Measurements from ENCODE around the gene CKB.
"Not testable (repeated sequence)": the region's sequence is repeated elsewhere in the genome, so short reads cannot be mapped to it uniquely, and the experiment has no call there.

The CKB gene

DNA sequence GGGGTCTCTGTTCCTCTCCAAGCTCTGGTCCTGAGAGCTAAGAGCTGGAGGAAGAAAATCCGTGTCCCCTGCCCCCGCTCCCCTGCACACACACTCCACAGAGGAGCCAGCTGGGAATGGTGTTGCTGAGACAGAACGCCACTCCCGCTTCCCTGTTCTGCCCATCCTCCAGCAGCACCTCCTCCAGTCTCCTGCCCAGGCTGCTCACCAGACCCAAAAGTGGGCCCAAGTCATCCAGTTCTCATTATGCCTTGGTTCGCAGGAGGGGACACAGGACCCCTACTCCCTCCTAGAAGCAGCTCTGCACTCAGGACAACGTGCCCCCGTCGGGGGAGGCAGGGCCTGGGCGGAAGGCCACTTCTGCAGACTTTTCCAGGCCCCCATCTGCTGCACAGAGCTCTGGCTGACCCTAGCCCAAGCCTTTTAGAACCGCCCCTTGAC is 5.5 kb upstream of the CKB start:
- no peak for DNase-seq (ENCODE audit: low read depth in 3 of 3, low spot score in 1 of 3)

DNA sequence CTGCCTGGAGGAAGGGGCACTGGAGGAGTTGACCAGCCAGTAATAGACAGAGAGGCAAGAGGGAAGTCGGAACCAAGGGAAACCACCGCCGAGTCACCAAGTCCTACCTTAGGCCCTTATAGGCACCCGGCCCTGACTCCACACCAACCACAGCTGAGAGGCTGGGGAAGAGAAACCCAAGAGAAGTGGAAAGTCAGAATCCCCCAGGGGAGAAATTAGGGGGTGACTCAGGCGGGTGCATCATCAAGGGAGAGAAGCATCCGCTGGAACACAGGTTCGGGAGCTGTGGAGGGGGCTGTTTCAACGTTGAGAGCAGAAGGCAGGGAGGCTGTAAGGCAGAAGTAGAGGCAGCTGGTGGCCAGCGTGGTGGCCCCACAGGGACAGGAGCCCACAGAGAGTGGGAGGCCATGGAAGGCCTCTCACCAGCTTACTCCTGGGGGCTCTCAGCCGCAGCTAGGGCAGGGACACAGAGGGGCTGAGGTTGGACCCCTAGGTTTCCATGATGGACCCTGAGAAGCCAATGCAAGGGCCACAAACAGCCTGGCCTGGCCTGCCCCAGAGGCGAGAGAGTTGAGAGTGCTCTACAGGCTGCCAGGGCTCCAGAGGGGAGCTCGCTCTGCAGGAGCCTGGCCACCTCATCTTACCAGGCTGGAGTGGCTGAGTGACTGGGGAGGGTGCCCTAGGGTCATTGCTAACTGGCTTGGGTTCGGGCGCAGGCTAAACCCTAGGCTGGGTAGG is 4.9 kb upstream of the CKB start:
- no peak for DNase-seq (ENCODE audit: low read depth in 3 of 3, low spot score in 1 of 3)

DNA sequence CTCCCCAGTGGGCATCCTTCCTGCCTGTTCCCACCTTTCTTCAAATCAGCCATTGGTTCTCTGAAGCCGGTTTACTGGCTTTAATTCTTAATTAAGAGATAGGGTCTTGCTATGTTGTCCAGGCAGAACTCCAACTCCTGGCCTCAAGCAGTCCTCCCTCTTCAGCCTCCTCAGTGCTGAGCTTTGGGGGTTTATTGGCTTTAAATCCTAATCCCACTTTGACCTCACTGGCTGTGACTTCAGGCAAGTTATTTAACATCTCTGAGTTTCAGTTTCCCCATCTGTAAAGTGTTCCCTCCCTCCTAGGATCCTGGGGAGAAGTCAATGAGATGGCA is 4.3 kb upstream of the CKB start:
- DNase-seq (ENCODE audit: low read depth in 3 of 3, low spot score in 1 of 3): no peak

DNA sequence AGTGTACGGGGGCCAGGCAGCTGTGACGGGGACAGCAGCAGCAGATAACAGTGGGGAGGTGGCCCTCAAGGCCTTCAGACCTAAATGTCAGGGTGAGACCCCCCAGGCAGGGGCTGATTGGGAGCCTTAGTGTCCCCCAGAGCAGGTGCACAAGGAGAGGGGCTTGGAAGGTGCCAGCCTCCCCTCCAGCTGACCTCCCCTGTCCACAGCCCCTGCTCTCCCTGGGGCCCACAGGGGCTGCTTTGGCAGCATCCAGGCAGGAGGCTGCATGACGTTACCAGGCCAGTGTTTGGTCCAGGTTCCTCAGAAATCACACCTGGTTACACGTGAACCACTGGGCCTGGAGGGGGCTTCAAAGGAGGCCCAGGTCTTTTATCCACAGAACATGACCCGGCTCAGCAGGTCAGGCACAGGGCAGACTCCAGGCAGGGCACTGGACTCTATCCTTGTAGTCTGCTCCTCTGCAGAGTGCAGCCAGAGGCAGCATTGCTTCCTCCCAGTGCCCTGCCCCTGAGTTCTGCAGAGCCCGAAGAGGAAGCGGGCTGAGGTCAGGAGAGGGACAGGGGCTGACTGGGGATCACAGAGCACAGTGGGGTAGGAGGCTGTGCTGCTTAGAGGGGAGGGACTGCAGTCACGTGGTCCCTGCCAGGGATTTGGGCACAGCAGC is 3.8 kb upstream of the CKB start:
- DNase-seq (ENCODE audit: low read depth in 3 of 3, low spot score in 1 of 3): no peak

DNA sequence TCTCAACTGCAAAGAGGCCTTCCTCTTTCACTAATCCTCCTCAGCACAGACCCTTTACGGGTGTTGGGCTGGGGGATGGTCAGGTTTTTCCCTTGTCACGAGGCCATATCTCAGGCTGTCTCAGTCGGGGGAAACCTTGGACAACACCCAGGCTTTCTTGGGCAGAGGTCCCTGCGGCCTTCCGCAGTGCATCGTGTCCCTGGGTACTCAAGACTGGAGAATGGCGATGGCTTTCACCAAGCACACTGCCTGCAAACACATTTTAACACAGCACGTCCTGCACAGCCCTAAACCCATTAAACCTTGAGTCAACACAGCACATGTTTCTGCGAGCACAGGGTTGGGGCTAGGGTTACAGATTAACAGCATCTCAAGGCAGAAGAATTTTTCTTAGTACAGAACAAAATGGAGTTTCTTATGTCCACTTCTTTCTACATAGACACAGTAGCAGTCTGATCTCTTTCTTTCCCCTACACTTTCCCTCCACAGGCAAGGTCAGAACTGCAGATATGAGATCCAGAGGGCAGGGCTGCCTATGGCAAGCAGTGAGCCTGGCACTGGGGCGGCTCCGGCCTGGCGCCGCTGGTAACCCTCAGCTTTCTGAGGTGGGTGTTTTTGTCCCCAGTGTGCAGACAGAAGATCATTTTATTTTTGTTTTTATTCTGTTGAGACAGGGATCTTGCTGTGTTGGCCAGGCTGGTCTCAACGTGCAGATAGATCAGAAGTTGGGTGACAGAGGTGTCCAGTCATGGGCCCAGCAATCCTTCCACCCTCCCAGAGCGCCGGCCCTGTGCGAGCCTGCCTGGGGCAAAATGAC is 3.0 kb upstream of the CKB start:
- DNase-seq (ENCODE audit: low read depth in 3 of 3, low spot score in 1 of 3): not testable (repeated sequence)

DNA sequence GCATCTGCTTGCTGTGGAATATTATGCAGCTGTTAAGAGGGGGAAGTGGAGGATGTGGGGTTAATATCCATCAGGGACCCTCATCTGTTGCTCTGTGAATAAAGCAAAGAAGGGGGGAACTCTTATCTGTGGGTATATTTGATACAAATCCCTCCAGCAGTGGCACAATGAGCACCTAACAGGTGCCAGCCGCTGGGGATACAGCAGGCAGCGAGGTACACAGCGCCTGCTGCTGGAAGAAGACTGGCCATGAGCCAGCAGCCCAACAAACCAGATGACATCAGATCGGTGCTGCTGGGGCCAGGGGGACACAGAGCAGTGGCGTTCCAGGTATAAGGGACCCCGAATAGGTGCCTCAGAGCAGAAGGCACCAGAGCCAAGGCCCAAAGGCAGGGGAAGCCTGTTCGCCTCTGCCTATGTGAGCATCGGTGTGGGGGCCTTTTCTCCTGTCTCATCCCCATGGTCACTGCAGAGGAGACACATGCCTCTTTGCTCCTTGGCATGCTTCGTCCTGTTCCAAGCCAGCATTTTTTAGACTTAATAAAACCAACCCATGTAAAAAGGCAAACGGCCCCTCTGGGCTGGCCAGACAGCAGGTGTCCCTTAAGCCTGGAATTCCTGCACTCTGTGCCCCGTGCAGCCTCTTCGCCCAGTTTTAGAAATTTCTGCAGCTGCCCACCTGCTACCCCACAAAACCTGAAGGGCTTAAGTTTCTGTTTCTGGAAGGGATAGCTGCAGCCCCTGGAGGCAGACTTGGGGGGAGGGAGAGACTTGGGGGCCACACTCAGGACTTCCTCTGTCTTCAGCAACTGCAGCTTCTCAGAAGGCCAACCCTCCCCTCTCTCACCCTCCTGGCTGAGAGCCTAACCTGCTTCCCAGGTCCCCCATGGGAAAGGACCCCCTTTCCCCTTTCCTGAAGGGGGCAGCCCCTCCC is 1.6 kb upstream of the CKB start:
- DNase-seq (ENCODE audit: low read depth in 3 of 3, low spot score in 1 of 3): no peak

DNA sequence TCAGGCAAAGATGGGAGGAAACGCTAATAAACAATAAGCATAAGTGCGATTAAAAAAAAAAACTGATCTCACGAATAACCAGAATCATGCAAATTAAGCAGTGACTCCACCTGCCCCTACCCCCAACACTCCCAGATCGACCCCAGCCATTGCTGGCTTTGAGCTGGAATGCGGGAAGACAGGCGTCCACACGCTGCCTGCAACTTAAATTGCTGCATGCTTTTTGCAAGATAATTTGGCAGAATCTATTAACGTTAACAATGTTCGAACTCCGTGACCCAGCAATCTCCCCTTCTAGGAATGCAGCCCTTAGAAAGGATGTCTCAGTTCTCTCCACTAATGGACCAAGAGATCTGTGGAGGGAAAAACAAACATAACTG is 935 bp upstream of the CKB start:
- DNase-seq (ENCODE audit: low read depth in 3 of 3, low spot score in 1 of 3): no peak

DNA sequence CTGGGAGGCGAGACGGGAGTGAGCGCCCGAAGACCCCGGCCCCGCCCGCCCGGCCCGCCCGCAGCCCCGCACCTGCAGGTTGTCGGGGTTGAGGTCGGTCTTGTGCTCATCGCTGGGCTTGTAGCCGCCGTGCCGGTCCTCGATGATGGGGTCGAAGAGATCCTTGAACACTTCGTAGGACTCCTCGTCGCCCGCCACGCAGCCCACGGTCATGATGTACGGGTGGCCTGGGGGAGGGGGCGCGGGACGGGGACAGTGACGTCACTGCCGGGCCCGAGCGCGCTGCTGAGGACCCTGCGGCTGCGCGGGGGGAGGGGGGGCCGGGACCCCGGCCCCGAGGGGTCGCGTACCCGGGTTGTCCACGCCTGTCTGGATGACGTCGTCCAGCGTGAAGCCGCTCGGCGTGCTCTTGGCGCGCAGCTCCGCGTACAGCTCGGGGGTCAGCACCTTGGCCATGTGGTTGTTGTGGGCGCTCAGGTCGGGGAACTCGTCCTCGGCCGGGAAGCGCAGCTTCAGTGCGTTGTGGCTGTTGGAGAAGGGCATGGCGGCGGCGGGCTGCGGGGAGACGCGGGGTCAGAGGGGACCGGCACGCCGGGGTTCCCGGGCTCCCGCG is 573 bp downstream of the CKB start:
- DNase-seq (ENCODE audit: low read depth in 3 of 3, low spot score in 1 of 3): no peak

DNA sequence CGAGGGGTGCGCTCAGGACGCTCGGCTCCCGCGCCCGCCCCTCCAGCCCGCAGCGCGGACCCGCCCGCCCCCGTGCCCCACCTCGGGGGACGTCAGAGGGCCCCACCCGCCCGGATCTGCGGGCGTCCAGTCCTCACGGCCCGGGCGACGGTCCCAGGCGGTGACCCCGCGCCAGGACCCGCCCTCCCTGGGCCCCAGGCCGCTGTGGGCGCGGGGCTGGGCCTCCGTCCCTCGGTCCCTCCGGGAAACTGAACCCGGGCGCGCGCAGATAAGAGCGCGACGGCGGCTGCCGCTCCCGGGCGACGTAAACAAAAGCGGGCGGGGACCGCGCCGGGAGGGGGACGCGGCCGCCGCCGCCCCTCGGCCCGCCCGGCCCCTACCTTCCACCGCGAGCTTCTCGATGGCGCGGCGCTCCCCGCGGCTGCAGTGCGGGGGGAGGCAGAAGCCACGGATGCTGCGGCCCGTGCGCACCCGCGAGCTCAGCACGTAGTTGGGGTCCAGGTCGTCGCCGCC is 1.1 kb downstream of the CKB start:
- DNase-seq (ENCODE audit: low read depth in 3 of 3, low spot score in 1 of 3): no peak

DNA sequence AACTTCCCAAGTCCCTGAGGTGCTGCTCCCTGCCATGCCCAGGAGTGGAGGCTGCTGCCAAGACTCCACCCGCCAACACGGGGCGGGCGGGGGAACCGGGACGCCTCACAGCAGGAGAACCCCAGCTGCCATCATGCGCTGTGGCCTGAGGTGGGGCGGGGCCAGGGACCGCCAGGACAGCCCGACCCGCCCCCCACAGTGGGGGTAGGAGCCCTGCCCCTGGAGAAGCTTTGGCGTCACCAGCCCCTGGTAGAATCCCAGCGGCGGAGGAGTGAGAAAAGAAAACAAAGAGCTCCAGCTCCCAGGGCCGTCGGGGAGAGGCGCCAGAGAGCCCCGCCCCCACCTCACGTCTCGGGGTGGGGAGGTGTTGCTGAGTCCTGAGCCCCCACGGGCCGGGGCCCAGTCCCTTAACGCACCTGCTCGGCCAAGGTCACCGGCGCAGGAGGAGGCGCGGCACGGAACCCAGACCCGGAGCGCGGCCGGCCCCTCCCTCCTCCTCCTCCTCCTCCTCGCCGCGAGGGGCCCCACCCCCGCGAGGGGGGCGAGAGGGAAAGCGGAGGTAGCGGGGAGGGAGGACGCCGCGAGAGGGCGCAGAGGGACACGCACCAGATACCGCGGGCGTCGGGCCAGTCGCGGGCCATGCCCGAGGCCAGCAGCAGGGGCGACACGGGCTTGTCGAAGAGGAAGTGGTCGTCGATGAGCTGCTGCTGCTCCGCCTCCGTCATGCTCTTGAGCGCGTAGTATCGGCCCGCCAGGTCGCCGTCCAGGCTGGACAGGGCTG is 1.8 kb downstream of the CKB start:
- peak in 2 of 3 donors; percentile 36 to 51 for DNase-seq (ENCODE audit: low read depth in 3 of 3, low spot score in 1 of 3)

DNA sequence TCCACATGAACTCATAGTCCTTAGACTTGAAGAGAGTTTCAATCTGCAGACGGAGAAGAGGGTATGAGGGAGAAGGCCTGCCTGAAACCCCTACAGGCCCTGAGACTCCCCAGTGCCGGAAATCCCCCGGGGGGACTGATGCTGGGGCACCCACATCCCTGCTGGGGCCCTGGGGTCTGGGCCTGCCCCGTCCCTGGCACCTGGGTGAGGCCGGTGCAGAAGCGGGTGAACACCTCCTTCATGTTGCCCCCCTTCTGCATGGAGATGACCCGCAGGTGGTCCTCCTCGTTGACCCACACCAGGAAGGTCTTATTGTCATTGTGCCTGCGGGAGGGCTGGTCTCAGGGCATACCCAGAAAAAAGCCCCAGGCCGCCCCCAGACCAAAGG is 2.4 kb downstream of the CKB start:
- DNase-seq (ENCODE audit: low read depth in 3 of 3, low spot score in 1 of 3): no peak

DNA sequence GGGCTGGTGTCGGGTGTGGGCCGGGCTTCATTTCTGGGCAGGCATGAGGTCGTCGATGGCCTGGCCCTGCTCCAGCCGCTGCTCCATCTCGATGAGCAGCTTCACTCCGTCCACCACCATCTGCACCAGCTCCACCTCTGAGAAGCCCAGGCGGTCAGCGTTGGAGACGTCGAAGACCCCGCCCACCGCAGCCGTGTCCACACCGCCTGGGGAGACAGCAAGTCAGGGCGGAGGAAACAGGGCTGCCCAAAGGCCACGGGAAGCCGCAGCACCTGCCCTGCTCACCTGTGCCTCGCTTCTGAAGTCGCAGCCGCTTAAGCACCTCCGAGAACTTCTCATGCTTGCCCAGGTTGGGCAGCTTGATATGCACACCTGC is 2.8 kb downstream of the CKB start:
- no peak for DNase-seq (ENCODE audit: low read depth in 3 of 3, low spot score in 1 of 3)

DNA sequence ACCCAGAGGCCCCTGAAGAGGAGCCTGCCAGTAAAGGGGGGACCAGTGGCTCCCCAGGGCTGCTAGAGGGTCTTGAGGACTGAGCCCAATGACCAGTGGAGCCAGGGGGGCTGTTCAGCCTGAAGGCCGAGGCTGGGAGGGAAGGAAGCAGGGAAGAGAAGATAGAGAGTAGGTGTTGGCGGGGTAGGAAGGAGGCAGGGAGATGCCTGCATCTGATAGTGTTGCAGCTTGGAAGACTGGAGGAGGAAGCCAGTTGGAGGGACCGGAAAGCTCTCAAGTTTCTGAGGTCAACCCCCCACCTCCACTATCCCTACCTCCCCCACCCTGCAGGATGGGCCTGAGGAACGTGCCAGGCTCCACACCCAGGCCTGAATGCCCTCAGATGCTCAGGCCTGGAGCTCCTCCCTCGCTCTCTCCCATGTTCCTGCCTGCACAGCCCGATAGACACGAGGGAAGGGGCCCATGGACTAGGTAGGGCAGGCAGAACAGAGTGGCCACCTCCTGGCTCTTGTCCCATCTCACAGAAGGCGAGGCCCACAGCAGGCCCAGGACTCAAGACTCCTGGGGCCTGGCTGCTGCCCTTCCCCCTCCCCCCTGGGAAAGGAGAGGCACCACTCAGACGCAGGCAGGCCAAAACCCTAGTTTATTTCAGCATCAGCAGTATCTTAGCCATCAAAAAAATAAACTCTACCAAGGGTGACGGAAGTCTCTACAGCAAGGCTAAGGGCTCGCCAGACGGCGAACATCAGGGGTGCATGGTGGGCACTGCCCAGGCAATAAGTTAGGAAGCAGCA is 3.4 kb downstream of the CKB start:
- no peak for DNase-seq (ENCODE audit: low read depth in 3 of 3, low spot score in 1 of 3)

DNA sequence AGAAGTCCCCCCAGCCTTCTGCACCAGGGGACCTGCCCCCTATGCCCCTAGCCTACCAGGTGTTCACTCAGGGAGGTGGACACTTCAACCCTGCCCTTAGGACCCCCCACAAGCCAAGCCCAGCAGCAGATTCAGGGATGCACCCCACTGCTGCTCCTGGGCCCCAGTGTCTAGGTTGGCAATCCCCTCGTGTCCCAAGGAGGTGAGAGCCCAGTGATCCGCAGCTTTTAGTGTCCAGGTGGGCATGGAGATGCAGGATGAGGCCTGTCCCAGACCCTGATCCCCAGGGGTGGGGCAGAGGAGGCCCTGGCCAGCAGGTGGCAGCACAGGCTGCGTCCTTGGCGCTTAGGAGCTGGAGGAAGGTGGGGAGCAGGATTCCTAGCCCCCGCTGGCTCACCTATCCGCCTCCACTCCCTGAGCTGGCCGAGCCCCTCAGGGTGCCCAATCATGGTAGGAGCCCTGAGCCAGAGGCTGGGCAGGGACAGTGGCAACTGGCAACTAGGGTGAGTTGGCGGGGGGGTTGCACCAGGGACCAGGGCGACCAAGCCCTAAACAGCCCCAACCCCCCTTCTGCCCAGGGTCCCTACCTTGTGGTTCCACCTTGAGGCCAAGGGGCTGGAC is 4.1 kb downstream of the CKB start:
- DNase-seq (ENCODE audit: low read depth in 3 of 3, low spot score in 1 of 3): peak in 2 of 3 donors; percentile 21 to 48

DNA sequence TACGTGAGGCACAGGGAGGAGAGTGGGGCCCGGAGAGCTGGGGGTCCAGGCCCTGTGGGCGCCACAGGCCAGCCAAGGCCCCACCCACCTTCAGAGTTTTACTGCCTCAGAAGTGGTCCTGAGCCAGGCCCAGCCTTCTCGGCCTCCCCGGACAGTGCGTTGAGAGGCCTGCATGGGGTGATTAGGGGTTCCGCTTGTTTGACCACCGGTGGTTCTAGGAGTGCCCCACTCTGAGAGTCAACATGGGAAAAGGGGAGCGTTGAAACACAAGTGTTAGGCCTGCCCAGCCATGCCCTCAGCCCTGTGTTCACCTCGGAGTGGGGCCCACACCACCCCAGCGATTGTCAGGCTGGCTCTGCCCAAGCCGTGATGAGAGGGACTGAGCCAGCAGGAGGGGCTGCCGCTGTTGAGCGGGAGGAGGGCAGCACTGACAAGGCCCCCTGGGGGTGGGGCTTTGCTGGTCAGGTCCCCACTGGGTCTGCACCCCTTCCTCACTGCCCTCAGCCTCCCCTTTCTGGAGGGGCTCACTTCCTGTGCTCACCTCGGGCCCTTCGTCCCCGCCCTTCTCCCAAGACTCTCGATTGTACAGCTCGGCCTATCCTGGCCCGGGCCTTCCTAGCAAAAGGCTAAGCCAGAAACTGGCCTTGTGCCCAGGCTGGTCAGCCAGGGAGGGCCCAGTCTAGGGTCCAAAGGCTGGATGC is 4.8 kb downstream of the CKB start:
- no peak for DNase-seq (ENCODE audit: low read depth in 3 of 3, low spot score in 1 of 3)

DNA sequence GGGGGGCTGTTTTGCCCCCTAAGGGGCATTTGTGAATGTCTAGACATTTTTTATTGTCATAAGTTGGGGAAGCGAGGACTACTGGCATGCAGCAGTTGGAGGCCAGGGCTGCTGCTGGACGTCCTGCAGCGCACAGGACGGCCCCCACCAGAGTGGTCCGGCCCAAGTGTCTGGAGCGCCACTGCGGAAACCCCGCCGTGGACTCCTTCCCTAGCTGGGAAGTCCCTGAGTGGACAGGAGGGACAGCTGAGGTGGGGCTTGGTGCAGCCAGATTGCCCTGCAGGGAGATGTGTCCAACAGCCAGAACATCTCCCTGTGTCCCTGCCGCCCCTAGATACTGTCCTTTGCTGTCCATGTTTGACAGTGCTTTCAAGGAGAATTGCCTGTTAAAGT is 5.5 kb downstream of the CKB start:
- no peak for DNase-seq (ENCODE audit: low read depth in 3 of 3, low spot score in 1 of 3)

DNA sequence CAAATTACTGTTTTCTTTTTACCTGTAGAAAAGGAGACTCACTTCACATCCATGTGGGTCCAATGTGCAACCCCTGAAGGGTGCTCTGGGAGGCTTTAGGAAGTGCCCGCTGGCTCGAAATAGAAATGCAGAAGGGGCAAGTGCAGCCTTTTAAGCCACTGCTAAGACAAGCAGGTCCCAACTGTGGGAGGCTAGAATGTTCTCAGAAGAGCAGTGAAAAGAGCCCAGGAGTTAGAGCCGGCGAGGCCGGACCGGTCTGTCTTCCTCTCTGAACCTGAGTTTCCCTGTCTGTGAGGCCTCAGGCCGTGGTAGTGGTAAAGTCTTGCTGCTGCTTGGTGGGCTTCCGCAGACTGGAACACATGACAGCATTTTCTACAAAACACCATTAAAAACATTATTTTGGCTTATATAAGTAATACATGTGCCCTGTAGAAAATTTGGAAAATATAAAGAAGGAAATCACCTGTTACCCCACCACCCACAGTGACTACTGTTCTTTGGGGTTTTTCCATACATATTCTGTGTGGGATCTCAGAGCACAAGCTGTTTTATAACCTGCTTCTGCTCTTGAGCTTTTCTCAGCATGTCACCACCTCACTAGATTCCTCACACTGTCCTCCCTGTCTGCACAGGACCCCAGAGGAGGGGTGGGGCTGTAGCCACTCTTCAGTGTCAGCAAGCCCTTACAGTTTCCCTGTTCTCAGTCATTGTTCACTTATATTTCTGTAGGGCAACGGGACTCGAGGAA is 6.0 kb downstream of the CKB start:
- no peak for DNase-seq (ENCODE audit: low read depth in 3 of 3, low spot score in 1 of 3)

Data from stimulated activated CD4-positive, alpha-beta T cell treated with anti-CD3 and anti-CD28 coated beads, TNF-alpha, amount 100 ng/mL, for 1 hour (primary cell).